GM19328 (cell line): ENCODE results near the gene SULF2.

Experiments
- ATAC-seq: cut with Tn5 transposase; IDR thresholded peaks from one replicate; pipeline ENCODE4 v1.9.1; 2021; ENCODE audit warnings: mild to moderate bottlenecking, moderate library complexity; ENCODE audit not compliant: unreplicated experiment

SULF2 gene

DNA sequence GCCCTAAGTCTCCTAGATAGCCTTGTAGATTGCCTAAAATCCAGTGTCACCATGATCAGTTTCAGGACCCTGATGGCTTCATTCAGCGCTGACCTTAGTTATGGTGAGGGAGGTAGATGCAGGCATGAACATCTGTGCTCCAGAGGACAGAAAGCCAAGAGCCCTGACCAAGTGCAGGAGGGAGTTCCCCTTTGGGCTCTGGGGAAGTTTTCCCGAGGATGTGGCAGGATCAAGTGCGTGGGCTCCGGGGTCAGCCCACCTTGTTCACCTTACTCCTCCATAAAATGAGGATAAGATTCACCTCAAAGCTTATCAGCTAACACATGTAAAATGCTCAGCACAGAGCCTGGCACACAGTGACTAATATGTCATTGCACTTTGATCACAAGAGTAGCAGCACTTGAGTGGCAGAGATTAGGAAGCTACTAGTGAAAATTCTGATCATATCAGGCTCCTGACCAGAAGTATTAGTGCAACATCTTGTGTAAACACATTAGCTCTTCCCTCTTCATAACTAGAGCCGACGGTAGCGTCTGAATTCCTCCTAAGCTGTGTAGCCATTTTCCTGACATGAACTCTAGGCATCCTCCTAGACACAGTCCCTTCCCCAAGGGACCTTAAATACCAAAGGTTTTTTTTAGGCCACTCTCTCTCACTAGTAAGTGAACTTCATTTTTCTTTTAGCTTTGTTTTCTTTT lies 125.2 kb downstream of the SULF2 start:
- no peak for ATAC-seq

DNA sequence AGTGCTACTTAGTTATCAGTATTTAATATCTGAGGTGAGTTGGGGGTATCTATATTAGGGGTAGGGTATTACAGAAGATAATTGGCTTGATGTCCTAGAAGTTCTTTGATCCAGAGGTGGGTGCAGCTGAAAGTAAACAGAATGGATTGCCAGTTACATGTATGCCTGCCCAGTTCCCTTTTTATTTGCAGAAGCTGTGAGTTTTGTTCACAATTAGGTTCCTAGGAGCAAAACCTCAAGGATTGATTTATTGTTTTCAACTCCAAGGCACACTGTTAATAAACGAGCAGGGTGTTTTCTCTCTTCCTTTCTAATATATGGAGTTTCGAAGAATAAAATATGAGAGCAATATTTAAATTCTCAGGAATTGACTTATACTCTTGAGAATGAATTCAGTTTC lies 129.0 kb downstream of the SULF2 start:
- ATAC-seq, result no peak

DNA sequence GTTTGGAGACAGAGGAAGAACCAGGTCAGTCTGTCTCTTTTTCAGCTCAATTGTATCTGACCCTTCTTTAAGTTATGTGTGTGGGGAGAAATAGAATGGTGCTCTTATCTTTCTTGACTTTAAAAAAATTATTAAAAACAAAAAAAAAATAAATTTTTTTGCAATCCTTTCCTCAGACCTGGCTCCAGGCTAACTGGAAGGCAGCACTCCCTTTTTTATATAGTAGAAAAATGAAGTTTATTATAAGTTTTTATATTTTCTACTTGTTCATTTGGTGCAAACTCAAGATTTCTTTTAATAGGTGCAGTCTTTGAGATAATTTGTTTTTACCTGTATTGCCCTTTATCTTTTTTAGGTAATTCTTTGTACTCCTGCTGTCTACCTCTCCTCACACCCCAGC lies 129.6 kb downstream of the SULF2 start:
- no peak for ATAC-seq

DNA sequence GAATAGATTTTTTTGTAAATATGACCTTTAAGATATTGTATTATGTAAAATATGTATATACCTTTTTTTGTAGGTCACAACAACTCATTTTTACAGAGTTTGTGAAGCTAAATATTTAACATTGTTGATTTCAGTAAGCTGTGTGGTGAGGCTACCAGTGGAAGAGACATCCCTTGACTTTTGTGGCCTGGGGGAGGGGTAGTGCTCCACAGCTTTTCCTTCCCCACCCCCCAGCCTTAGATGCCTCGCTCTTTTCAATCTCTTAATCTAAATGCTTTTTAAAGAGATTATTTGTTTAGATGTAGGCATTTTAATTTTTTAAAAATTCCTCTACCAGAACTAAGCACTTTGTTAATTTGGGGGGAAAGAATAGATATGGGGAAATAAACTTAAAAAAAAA lies 130.9 kb downstream of the SULF2 start:
- ATAC-seq, result no peak

DNA sequence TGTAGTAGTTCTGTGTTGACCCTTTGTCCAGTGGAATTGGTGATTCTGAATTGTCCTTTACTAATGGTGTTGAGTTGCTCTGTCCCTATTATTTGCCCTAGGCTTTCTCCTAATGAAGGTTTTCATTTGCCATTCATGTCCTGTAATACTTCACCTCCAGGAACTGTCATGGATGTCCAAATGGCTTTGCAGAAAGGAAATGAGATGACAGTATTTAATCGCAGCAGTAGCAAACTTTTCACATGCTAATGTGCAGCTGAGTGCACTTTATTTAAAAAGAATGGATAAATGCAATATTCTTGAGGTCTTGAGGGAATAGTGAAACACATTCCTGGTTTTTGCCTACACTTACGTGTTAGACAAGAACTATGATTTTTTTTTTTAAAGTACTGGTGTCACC lies 131.4 kb downstream of the SULF2 start:
- no peak for ATAC-seq

DNA sequence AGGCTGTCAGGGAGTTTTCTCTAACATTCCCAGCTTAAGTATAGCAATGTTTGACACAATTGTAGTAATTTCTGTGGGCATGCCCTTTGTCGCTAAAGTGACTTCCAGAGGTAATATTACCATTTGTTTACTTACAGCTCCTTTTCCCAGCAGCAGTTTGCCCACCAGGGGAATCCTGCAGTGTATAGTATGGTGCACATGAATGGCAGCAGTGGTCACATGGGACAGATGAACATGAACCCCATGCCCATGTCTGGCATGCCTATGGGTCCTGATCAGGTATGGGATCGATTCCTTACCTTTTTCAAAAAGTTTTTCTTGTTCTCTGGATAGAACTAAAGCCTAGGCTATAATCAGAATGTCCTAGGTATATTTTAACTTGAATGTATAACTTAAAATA lies 132.5 kb downstream of the SULF2 start:
- no peak for ATAC-seq

DNA sequence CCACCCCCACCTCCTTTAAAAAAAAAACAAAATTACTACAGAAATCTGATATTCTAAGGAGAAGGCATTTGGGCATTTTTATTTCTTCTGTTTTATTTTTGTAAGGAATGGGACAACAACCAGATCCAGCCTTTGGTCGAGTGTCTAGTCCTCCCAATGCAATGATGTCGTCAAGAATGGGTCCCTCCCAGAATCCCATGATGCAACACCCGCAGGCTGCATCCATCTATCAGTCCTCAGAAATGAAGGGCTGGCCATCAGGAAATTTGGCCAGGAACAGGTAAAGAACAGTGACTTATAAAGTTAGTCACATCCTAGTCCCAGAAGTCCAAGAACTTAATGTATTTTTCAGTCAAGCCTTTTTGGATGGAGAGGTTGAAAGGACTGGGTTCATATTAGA lies 133.0 kb downstream of the SULF2 start:
- ATAC-seq, result no peak

DNA sequence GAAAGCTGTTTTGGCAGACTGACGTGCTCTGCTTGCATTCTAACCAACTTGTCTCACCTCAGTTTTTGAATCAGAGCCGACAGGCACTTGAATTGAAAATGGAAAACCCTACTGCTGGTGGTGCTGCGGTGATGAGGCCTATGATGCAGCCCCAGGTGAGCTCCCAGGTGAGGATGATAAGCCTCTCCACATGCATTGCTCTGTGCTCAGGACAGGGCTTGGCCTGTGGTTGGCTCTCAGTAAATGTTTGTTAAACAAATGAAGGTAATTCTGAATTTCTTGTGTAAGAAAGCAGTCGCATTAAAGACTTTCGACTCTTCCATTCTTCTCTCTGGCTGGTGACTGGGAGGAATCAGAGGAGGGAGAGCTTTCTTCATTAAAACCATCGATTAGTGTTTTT lies 136.3 kb downstream of the SULF2 start:
- no peak for ATAC-seq

DNA sequence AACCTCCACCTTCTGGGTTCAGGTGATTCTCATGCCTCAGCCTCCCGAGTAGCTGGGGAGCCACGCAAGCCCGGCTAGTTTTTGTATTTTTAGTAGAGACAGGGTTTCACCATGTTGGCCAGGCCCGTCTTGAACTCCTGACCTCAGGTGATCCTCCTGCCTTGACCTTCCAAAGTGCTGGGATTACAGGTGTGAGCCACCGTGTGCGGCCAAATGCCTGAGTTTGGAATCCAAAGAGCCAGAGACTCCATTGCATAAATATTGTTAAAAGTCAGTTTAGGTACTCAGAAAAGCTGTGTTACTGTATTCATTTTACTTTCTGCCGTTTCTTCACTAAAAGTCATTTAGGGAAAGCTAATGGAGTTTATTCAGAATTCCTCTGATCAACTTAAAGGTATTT lies 137.3 kb downstream of the SULF2 start:
- no peak for ATAC-seq

DNA sequence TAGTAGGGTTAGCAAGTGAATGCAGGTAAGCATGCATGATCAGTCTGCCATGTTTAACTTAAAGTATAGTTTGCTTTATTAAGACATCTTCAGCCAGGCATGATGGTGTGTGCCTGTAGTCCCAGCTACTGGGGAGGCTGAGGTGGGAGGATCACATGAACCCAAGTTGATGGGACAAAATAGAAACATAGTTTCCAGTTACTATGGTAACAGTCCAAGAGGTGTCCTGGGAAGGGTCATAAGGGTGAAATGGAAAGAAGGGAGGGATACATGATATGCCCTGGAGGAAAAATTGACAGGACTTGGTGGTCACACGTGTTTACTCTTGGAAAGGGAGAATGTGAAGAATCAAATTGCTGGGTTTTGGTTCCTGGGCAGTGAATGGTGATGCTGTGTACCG lies 139.6 kb downstream of the SULF2 start:
- ATAC-seq, result no peak

DNA sequence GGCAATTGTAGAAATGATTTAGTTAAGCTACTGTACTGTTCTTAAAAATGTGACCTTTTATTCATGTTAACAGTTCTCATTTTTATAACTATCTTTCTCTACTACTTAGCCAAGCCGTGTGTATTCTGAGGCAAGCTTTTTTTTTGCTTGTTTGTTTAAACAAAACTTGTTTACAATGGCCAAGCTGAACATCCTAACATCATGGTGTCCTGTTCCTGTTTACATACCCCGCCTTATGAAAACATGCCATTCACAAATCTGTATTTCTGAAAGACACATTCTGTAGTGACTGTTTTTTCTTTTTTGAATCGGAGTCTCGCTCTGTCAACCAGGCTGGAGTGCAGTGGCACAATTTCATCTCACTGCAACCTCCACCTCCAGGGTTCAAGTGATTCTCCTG lies 142.7 kb downstream of the SULF2 start:
- no peak for ATAC-seq

DNA sequence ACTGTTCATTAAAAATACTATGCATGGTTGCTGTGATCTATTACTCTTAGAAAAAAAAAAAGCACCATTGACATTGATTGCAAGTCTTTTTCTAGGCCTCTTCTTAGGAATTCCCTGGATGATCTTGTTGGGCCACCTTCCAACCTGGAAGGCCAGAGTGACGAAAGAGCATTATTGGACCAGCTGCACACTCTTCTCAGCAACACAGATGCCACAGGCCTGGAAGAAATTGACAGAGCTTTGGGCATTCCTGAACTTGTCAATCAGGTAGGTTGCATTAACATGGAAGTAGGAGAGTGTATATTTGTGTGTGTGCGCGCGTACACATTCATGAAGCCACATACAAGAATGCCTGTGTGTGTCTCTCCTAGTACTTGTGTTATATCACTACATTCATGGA lies 143.2 kb downstream of the SULF2 start:
- ATAC-seq, result no peak

DNA sequence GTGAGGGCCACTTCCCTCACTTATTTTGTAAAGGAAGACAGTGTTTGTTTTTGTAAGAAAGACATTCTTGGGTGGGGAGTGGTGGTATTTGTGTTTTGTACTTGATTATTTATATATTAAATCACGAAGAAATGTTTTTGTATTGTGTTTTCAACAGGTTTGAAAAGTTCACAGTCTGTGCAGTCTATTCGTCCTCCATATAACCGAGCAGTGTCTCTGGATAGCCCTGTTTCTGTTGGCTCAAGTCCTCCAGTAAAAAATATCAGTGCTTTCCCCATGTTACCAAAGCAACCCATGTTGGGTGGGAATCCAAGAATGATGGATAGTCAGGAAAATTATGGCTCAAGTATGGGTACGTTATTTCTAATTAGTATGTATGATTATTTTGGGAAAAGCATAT lies 146.4 kb downstream of the SULF2 start:
- ATAC-seq, result no peak

DNA sequence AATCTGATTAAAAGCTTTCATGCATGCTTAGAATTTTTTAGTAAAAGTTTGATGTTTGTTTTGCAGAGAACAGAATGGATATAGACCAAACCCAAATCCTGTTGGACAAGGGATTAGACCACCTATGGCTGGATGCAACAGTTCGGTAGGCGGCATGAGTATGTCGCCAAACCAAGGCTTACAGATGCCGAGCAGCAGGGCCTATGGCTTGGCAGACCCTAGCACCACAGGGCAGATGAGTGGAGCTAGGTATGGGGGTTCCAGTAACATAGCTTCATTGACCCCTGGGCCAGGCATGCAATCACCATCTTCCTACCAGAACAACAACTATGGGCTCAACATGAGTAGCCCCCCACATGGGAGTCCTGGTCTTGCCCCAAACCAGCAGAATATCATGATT lies 150.0 kb downstream of the SULF2 start:
- ATAC-seq, result no peak

DNA sequence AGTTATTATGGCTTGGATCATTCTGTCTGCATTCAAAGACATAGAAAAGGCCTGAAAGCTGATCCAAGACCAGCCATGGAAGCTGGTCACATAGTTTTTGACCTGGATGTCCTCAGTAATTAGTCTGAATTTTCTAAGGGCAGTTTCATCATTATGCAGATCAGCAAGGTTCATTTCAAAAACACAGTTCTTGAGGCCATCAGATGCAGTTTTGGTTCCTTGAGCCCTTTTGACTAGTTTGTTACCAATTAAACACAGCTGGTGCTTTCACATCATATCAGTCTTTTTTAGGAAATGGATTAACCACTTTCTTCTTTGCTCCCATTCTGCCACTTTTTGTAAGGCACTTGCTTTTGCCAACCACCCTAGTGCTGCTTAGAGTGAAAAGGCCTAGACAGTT lies 154.2 kb downstream of the SULF2 start:
- no peak for ATAC-seq

DNA sequence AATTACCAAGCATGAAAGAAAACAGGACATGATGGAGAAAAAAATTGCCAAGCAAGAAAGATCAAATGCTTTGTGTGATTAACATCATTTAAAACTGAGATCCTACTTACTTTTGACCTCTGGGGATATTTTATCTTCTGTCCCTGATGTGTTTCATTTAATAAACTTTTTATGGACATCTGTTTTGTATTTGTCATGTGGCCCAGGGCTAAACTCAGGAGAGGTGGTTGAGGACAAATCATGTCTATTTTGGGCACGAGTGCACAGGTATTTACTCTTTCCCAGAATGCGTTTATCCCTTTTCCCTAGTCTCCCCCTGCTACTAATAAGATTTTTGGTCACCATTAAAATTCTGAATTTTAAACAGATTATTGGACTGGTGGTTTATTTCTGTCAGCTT lies 155.4 kb downstream of the SULF2 start:
- ATAC-seq, result no peak

DNA sequence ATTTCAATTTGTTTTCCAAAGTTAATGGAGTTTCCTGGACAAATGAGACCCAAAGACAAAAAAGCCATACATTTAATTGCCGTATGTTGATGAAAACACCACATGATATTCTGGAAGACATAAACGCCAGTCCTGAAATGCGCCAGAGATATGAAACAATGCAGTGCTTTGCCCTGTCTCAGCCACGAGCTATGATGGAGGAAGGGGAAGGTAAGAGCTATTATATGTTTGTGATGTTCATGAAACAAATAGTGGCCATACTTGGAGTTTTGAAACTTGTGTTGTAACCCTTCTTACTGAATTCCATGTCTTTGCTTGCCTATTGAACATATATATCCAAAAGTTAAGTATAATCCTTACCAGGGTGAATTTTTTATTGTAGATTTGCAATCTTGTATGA lies 157.7 kb downstream of the SULF2 start:
- ATAC-seq, result no peak

DNA sequence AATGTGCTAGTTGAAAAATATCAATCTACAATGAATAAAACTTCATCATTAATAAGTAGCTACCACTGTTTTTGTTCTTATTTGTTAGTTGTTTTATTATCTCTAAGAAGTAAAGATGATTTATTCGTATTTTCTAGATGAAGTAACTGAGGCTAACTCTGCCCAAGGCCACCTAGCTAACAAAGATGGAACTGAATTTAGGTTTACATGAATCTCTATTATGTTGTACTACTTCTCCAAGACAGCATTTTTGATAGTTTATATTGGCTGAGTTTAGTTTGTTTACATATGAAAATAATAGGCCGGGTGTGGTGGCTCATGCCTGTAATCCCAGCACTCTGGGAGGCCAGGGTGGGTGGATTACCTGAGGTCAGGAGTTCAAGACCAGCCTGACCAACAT lies 162.1 kb downstream of the SULF2 start:
- no peak for ATAC-seq

DNA sequence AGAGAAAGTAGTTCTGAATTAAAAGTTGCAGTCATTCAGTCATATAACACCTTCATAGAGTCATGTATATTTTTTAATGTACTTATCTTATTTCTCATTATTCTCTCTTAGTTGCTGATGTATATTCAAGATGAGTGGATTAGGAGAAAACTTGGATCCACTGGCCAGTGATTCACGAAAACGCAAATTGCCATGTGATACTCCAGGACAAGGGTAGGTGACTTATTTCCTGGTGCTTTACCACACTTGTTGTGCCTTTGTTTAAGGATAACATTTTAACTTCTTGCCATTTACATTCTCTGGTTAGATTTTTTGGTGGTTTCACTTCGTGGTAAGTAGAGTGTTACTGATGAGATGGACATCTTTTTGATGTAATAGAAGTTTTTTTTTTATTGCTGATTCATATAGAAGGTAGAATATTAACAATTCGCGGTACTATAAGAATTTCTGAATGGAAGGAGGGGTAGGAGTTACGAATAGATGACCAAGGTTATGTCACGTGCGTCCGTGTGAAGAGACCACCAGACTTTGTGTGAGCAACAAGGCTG lies 163.1 kb downstream of the SULF2 start:
- no peak for ATAC-seq

DNA sequence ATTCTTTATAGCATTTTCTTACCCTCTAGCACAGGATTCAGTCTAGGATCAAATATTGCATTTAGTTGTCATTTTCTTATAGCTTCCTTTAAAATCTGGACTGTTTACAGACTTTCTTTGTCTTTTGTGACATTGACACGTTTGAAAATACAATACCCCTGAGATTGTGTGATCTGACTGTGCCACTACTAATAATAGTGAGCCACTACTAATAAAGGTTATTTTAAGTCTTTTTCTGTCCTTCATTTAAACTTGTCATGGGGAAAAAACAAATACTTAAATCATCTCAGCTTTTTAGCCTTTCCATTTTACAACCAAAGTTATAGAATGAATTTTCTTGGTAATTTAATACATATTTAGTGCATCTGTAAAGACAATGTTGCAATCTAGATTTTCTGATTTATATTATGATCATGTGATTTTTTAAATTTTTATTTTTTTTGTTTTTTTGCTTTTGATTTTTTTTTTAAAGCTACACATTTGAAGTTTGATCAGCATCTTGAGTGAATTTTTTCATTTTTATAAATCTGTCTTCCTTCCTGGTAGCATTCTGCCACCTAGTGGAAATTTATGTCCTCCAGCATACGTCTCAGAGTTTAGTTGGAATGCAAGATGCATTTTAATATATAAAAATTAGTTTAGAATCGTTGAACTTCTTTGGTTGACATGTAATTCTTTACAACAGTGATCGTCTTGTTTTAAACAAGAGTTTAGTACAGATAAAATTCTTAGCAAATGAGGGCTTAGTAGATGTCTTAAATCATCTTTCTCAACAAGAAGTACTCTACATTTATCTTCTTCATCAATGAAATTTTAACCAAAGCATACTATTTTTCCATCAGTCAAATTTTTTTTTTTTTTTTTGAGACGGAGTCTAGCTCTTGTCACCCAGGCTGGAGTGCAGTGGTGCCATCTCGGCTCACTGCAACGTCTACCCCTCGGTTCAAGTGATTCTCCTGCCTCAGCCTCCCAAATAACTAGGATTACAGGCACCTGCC lies 164.2 kb downstream of the SULF2 start:
- ATAC-seq, result no peak

DNA sequence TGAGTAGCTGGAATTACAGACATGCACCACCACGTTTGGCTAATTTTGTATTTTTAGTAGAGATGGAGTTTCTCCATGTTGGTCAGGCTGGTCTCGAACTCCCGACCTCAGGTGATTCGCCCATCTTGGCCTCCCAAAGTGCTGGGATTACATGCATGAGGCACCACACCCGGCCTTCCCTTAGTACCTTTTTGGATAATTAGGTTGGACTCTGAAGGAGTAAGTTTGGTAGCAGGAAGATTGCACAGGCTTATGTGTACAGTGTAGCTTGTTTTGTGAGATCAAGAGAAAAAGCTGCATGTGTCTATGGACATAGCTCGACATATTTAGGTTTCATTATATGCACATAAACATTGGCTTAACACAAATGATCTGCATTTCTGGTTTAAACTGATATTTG lies 166.8 kb downstream of the SULF2 start:
- no peak for ATAC-seq

DNA sequence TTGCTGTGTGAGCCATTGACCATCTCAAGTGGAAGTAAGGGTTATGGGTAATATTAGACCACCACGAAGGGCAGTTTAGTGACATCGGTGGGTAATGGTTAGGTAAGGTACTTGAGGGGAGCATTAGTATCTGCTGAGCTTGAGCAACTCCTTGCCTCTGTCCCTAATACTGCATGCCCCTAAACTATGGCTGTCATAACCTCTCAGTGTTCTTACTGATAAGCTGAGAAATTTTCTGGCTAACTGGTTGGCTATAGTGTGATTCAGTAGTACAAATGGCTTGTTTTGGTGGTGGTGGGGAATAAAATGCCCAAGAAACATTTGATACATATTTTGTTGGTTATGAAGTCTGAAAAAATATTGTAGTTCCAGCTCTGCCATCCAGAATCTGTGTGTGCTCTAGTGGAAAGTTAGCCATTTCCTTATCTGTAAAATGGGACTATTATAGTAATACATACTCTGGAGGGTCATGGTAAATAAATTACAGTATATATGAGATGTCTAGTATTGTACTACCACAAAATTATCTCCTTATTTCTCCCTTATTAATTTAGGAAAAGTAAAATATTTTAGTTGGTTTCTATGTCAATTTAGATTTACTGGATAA lies 170.5 kb downstream of the SULF2 start:
- no peak for ATAC-seq
